Activated CD4-positive, alpha-beta T cell treated with anti-CD3 and anti-CD28 coated beads, Interleukin-2, amount 50 U/mL, for 24 hours (primary cell): Measurements from ENCODE around the gene TMEM184B.
A peak's percentile ranks its signal among the peaks of the same experiment; 100 is the strongest.
"Not testable (repeated sequence)": the region's sequence is repeated elsewhere in the genome, so short reads cannot be mapped to it uniquely, and the experiment has no call there.

Experiments used
- DNase-seq, 2 donors: peaks; one replicate each; pipeline ENCODE4 v3.0.0-alpha.2; 2020; ENCODE audit warnings: low read depth in 1 of 2, low spot score in 1 of 2

TMEM184B gene

DNA sequence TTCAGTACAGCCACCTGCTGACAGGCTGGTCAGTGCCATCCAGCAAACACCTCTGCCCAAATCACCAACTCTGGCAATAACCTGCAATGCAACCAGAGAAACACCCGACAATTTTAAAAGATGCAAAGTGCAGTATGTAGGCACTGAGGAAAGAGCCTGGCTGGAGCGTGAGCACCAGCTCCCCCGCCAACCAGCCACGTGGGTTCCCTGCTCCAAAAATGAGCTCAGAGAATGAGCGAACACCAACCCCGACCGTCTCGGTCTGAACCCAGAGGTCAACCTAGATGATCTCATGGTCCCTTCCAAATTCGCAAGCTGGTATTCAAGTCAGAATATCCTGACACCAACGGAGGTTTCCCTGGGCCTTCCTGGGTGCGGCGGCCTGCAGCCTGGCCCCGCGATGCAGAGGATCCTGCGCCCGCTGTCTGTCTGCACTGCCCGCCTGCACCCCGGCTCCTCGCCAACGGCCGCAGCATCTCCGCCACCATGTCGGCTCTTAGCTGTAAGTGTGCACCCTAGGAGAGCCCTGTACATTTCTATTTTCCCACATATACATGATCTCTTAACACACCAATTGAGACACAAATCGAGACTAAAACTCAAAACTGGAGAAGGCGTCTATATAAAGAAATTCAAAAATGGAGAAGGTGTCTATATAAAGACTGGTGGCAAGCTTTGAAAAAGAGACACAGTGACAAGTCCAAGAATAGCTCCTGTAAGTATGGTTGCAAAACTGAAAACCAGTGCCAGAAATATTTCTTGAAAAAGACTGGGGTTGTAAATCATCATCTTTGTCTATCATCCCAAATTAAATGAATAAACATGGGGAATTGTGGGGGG lies 22.8 kb downstream of the TMEM184B start:
- no peak for DNase-seq

GRCh38 chr22:38249301-38249700 lies 23.5 kb downstream of the TMEM184B start:
- no peak for DNase-seq

GRCh38 chr22:38248280-38248679 lies 24.5 kb downstream of the TMEM184B start:
- DNase-seq = no peak

DNA sequence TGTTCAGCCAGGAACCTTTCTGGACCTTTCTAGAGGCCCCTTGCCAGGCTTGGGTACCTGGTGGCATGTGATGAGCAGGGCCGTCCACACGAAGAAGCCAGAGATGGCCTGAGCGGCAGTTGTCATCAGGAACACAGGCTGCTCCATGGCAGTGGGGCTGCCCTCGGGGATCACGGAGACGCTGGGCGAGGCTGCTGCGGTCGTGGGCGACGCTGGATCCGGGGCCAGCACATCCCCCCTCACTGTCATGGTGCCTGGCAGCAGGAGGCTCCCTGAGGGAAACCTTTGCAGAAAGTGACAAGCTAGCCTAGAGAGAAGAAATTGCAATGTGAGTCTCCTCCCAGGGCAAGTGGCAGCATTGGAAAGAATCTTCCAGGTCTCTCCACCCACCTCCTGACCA lies 25.1 kb downstream of the TMEM184B start:
- no peak for DNase-seq

GRCh38 chr22:38246692-38247091 lies 26.1 kb downstream of the TMEM184B start:
- DNase-seq = no peak

DNA sequence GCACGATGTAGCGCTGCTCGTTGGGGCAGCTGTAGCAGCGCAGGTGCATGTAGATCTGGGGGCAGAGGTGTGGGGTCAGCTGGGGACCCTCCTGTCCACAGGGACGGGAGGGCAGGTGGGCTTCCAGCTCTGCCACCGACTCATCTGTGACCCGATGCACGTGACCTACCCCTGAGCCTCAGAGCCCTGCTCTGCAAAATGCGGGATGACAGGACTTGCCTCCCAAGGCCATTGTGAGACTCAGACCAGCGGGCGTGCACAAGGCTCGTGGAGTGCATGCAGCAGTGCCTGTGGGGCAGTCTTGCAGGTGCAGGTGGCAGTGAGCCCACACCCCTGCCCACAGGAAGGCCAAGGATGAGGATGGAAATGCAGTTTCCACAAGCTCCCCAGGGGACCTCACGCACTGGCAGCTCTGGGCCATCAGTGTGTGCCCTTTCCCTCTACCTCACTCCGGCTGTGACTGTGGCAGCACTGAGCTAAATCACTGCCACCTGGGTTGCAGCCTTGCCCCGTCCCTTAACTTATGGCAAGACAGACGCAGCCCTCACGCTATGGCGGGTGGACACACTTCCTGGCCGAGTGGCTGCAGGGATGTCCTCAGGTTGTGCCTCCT lies 26.7 kb downstream of the TMEM184B start:
- no peak for DNase-seq

GRCh38 chr22:38244106-38244505 lies 28.7 kb downstream of the TMEM184B start:
- no peak for DNase-seq

- DNase-seq = no peak
These were observed 29.6 kb downstream of the TMEM184B start for GRCh38 chr22:38243007-38243765.

GRCh38 chr22:38240734-38241252 lies 32.0 kb downstream of the TMEM184B start:
- no peak for DNase-seq

- no peak for DNase-seq
These were observed 33.6 kb downstream of the TMEM184B start for GRCh38 chr22:38239101-38239761.

DNA sequence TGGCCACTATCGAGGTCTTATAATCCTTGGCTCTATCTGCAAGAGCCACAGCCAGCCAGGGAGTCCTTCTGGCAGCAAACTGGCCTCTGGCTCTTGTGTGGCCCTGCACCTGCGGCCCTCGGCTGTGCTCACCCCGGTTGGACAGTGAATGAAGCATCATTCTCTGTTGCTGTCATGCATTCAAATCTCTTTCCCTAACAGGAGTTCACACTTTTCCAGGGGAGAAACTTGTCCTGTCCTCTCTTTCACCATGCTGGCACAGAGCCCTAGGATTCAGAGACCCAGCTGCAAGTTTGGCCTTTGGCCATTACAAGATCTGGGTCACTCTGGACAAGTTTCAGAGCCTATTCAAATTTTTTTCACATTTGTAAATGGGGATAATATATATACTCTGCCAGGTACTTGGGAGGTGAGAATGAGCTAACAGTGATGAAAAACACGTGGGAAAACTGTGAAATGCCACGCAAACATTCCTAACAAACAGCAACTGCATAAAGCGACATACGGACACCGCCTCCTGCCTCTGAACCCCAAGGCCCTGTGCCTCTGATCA lies 34.2 kb downstream of the TMEM184B start:
- DNase-seq = no peak

- DNase-seq = no peak
These were observed 36.0 kb downstream of the TMEM184B start for GRCh38 chr22:38236786-38237185.

DNA sequence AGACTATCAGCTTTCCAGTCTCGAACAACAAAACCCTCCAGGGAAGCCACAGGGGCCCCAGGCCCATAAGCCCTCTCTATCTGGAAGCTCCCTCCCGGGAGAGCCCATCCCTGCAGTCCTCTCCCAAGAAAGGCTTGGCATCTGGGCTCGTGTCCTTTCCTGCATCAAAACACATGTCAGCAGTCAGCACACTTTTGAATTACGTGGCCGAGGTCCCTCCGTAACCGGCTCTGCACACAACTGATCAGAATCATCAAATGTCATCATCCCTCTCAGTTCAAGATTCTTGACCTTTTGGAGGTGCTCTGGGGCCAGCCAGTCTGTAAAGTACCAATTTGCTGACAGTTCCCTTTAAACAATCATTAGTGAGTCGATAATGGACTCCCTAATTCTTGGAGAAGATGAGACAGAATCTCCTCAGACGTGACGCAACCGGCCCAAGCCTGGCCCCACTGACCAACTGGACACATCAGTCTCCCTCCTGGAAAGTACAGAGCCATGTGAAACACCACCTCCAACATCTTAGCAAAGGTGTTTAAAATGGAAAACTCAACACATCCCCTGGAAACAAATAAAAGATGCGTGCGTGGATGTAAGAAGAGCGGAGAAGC lies 37.5 kb downstream of the TMEM184B start:
- no peak for DNase-seq

DNA sequence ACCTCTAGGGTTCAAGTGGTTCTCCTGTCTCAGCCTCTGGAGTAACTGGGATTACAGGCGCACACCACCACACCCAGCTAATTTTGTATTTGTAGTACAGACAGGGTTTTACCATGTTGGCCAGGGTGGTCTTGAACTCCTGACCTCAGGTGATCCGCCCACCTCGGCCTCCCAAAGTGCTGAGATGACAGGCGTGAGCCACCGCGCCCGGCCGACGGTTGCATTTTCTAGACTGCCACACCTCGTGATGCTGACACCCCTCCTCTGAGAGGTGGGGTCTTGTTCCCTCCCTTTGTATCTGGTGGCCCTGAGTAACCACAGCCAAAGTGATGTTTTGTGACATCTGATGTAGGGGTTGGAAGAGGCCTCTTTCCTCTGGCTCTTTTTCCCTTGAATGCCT lies 39.0 kb downstream of the TMEM184B start:
- not testable (repeated sequence) for DNase-seq

- no peak for DNase-seq
These were observed 39.4 kb downstream of the TMEM184B start for GRCh38 chr22:38233427-38233826.

DNA sequence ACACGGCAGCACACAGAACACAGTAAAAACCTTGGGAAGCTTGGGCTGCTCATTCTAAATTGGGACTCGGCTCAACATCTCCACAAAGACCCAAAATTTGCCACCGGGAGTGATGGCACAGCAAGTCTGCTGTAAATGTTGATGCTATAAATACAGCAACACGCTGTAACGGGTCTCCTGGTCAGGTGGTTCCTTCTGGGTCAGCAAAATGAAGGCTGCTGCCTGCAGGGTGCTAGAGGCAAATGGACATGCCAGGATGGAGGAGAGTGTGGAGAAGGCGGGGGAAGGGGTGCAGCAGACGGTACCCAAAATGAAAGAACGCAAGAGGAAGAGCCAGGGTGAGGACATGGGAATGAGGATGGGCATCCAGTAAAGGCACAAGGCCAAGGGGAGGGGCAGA lies 40.6 kb downstream of the TMEM184B start:
- DNase-seq = no peak

GRCh38 chr22:38230916-38231315 lies 41.9 kb downstream of the TMEM184B start:
- no peak for DNase-seq

DNA sequence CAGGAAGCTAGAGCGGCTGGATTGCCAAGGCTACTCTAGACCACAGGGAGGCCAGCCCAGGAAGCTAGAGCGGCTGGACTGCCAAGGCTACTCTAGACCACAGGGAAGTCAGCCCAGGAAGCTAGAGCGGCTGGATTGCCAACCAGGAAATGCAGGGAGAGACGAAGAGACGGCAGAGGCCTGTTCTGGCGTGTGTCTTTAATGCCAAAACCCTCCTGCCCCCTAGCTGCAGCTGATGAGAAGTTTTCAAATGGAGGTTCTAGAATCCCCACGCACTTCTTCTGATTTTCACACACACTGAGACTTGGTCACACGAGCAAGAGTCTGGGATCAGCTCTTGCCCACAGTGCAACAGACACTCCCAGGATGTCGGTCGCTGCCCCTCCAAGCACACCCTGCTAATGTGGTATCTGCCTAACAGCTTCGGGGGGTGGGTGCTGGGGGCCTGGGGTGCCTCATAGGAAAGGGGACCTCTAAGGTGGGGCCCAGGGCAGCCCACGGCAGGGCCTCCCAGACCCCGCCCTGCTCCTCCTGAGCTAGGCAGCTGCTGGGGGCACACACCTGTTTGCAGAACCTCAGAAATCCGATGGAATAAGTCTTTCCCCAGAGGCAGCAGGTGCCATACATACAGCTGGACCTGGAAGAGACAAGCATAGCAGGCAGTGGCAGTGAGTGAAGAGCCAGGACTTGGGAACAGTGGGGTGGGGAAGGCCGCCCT lies 42.5 kb downstream of the TMEM184B start:
- peak in 1 of 2 donors; percentile 9 for DNase-seq

DNA sequence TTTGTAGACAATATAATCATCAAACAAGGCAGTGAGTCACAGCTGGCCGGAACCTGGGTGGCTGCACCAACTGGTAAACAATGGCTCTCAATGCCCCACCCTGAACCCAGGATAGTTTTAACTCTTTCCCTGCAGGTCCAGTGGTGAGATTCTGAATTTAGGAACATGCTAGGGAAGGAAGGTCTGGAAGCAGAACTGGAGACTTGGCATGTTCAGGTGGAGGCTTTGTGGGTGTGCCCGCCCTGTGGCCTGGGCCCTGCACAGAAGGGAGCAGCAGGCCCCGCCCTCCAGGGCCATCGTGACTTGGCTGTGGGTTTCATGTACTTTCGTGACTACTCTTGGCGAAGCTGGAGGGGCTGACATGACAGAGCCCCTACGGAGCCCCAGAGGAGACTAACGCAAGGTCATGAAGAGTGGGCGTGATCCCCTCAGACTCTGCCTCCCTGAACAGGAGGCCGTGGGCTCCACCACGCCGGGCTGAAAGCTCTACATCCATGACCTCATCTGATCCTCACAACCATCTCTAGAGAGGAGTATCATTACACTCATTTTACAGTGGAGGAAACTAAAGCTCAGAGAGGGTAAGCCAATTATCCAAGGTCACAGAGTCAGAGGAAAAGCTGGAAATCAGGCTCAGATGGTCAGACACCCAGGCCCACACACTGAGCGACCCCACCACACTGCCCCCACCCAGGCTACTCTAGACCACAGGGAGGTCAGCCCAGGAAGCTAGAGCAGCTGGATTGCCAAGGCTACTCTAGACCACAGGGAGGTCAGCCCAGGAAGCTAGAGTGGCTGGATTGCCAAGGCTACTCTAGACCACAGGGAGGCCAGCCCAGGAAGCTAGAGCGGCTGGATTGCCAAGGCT lies 43.7 kb downstream of the TMEM184B start:
- DNase-seq = no peak
